ENCODE measurements around the gene SPX. TPM values are rescaled to one million over a fixed set of nuclear protein-coding genes. Genes with fewer than 3 reads are reported as not detected.

SPX gene
- polyA plus RNA-seq, 4 donors: 0.28 to 0.58 TPM; not detected in 2

DNA sequence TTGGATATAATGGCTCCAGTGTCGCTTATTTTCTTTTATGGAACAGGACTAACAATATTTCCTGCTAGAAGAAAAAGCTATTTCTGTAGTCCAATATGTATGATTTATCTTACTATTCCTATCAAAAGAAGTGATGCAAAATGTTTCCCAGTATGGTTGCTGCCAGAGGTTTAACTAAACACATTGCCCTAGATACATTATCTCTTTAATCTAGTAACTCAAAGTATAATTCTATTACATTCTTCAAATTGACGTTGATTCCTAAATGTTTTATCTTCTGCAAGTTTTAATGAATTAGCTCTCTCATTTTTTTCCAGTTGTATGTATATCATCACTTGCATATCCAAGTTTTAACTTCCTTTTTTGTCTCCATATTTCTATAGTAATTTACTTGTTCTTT is 50.3 kb downstream of the SPX start:
- no peaks in the 10 kb centered on the region for H3K4me1 ChIP-seq (ENCODE audit: control insufficient read depth in 3 of 3, insufficient read depth in 2 of 3, low read depth in 1 of 3, low read length in 2 of 3)
- H3K36me3 ChIP-seq (ENCODE audit: control insufficient read depth in 3 of 3, insufficient read depth in 2 of 3, low read depth in 1 of 3, low read length in 3 of 3): no peaks in the 10 kb centered on the region
- no peak overlapping the region for H3K27ac ChIP-seq (ENCODE audit: low read depth in 1 of 3, low read length in 2 of 3)
- no peaks in the 10 kb centered on the region for H3K27me3 ChIP-seq (ENCODE audit: control insufficient read depth in 3 of 3, insufficient read depth in 3 of 3, low read length in 3 of 3)
- no peak for FAIRE-seq
- no peaks in the 10 kb centered on the region for H3K9me3 ChIP-seq (ENCODE audit: control insufficient read depth in 2 of 2, insufficient read depth in 1 of 2, low read depth in 1 of 2, low read length in 1 of 2)
- 76 to 83% (median 80%) methylated on average over 2 of the region's 2 CpGs for WGBS, 3 donors
- DNase-seq: no peak
- no peak overlapping the region for H3K4me3 ChIP-seq (ENCODE audit: low read depth in 1 of 3, low read length in 3 of 3)

DNA sequence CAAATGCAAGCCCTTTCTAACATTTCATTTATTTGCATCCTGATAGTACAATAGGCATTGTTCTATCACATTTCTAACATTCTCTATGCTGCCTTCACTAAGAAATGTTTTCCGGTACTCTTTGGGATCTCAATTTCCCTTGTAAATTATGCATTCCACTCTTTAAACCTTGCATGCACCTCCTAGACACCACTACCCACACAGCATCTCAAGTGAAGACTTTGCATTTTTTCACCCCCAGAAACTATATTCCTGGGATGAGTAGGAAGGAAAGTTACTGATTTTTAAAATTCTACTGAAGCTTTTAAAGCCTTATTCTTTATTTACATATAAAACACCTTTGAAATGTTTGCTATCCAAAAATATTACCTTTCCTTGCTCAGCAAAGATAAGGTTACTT is 51.4 kb downstream of the SPX start:
- DNase-seq (no peak), FAIRE-seq (no peak)
- no peaks in the 10 kb centered on the region for H3K9me3 ChIP-seq (ENCODE audit: control insufficient read depth in 2 of 2, insufficient read depth in 1 of 2, low read depth in 1 of 2, low read length in 1 of 2)
- no peak overlapping the region for H3K4me3 ChIP-seq (ENCODE audit: low read depth in 1 of 3, low read length in 3 of 3)
- WGBS, 3 donors: 89 to 93% (median 90%) methylated on average over 1 of the region's 1 CpG
- H3K27me3 ChIP-seq (ENCODE audit: control insufficient read depth in 3 of 3, insufficient read depth in 3 of 3, low read length in 3 of 3): no peaks in the 10 kb centered on the region
- H3K4me1 ChIP-seq (ENCODE audit: control insufficient read depth in 3 of 3, insufficient read depth in 2 of 3, low read depth in 1 of 3, low read length in 2 of 3): no peaks in the 10 kb centered on the region
- H3K36me3 ChIP-seq (ENCODE audit: control insufficient read depth in 3 of 3, insufficient read depth in 2 of 3, low read depth in 1 of 3, low read length in 3 of 3): no peaks in the 10 kb centered on the region
- no peak overlapping the region for H3K27ac ChIP-seq (ENCODE audit: low read depth in 1 of 3, low read length in 2 of 3)

DNA sequence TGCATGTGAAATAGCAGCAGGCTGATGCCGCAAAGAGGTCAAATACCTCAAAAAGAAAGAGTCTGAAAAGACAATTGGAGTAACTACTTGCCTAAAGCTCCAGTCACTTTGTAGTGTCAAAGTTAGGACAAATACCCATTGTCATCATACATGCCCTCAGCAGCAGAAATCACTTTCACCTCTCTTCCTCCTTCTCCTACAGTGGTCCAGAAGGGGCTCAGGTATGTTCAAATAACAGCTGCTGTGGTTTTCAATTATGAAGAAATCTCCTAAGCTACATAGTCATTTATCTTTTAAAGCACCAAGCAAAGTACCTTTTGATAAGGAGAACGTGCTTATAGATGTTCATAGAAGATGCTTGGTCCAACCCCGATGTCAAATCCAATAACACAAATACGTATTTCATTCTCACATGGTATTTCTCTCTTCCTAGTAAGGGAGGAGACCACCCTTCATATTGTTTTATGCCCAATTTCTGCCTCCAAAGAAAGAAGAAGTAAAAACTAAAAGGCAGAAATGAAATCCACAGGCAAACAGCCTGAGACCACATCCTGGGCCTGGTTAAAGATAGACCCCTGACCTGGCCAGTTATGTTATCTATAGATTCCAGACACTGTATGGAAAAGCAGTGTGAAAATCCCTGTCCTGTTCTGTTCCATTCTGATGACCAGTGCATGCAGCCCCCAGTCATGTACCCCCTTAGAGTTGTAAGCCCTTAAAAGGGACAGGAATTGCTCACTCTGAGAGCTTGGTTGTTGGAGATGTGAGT is 54.8 kb downstream of the SPX start:
- Histone ChIP-seq H3K4me1 (ENCODE audit: control insufficient read depth in 3 of 3, insufficient read depth in 2 of 3, low read depth in 1 of 3, low read length in 2 of 3) (no peaks in the 10 kb centered on the region), H3K9me3 (ENCODE audit: control insufficient read depth in 2 of 2, insufficient read depth in 1 of 2, low read depth in 1 of 2, low read length in 1 of 2) (no peaks in the 10 kb centered on the region), H3K4me3 (ENCODE audit: low read depth in 1 of 3, low read length in 3 of 3) (no peak overlapping the region), H3K27ac (ENCODE audit: low read depth in 1 of 3, low read length in 2 of 3) (no peak overlapping the region), H3K27me3 (ENCODE audit: control insufficient read depth in 3 of 3, insufficient read depth in 3 of 3, low read length in 3 of 3) (no peaks in the 10 kb centered on the region), H3K36me3 (ENCODE audit: control insufficient read depth in 3 of 3, insufficient read depth in 2 of 3, low read depth in 1 of 3, low read length in 3 of 3) (no peaks in the 10 kb centered on the region)
- 71 to 80% (median 77%) methylated on average over 4 of the region's 4 CpGs for WGBS, 3 donors
- FAIRE-seq (no peak), DNase-seq (no peak)

Other genes with a start within 250 kb of the SPX start
- gene SLCO1A2, start 191.4 kb upstream of the SPX start, polyA plus RNA-seq: under 1 TPM in 2 of 4 donors, not detected in 2; 0.01 to 0.10 TPM
- 1 to 10 TPM in 2 of 4 donors, not detected in 2; 1.4 to 3.4 TPM for gene IAPP, start 153.4 kb upstream of the SPX start, polyA plus RNA-seq
- 10 to 100 TPM; 18.0 to 29.3 (median 26.2) TPM for gene PYROXD1, start 88.6 kb upstream of the SPX start, polyA plus RNA-seq
- 10 to 100 TPM in 2 of 4 donors, 1 to 10 TPM in 2; 5.7 to 18.7 (median 11.4) TPM for gene RECQL, start 24.7 kb upstream of the SPX start, polyA plus RNA-seq
- gene GOLT1B, start 24.5 kb upstream of the SPX start, polyA plus RNA-seq: 10 to 100 TPM in 3 of 4 donors, 1 to 10 TPM in 1; 9.4 to 26.2 (median 12.9) TPM
- gene GYS2, start 78.6 kb downstream of the SPX start, polyA plus RNA-seq: under 1 TPM in 2 of 4 donors, not detected in 2; 0.01 to 0.03 TPM
- 100 to 1,000 TPM in 3 of 4 donors, 10 to 100 TPM in 1; 19.5 to 513 (median 154) TPM for gene LDHB, start 131.5 kb downstream of the SPX start, polyA plus RNA-seq
- gene KCNJ8, start 248.4 kb downstream of the SPX start, polyA plus RNA-seq: 1 to 10 TPM in 3 of 4 donors, under 1 TPM in 1; 0.22 to 5.6 (median 1.7) TPM